ENCODE measurements around the gene PTPN1. TPM values are rescaled to one million over a fixed set of nuclear protein-coding genes. Genes with fewer than 3 reads are reported as not detected.

The PTPN1 gene
- total and polyA plus RNA-seq, 4 donors = 5.8 to 10.6 (median 9.7) TPM

DNA sequence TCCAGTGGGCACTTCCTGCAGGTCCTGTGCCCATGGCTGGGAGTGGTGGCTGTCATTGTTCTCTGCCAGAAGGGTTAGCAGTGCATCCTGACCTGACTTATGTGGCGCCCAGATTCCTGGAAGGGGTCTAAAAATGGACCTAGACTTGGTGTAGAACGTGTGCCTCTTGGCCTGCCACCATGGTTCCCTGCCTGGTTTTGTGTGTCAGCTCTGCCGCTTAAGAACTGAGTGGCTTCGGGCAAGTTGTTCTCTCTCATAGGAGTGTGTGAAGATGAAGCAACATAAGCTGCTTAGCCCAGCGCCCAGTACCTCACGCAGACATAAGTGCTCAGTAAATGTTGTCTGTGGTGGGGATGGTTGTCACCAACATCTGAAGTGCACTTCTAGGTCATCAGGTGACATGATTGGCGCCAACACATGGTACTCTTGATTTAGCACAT is 52.1 kb downstream of the PTPN1 start:
- Histone ChIP-seq H3K27me3 (ENCODE audit: control insufficient read depth in 4 of 4, insufficient read depth in 4 of 4, low read length in 3 of 4) (no peaks in the 10 kb centered on the region), H3K9ac (ENCODE audit: low read depth in 1 of 2, low read length in 2 of 2) (no peak overlapping the region), H3K4me3 (ENCODE audit: low read depth in 1 of 3, low read length in 3 of 3) (no peak overlapping the region), H3K4me1 (ENCODE audit: control insufficient read depth in 4 of 4, insufficient read depth in 4 of 4, low read length in 3 of 4) (peaks cover 0 to 7% (median 3%) of the 10 kb centered on the region in 4 donors), H3K9me3 (ENCODE audit: control insufficient read depth in 4 of 4, low read length in 3 of 4) (no peaks in the 10 kb centered on the region), H3K36me3 (ENCODE audit: control insufficient read depth in 4 of 4, insufficient read depth in 3 of 4, low read depth in 1 of 4, low read length in 3 of 4) (peaks cover 2 to 12% (median 4%) of the 10 kb centered on the region in 4 donors), H3K27ac (ENCODE audit: low read depth in 1 of 2, low read length in 2 of 2) (no peak overlapping the region)
- WGBS = 88% methylated on average over 7 of the region's 7 CpGs
- TF ChIP-seq TAF1 (conservative IDR thresholded peaks at IDR 0.05) = no peak
- TF ChIP-seq JUND (IDR thresholded peaks at IDR 0.05) = no peak
- TF ChIP-seq, protein P1, sequence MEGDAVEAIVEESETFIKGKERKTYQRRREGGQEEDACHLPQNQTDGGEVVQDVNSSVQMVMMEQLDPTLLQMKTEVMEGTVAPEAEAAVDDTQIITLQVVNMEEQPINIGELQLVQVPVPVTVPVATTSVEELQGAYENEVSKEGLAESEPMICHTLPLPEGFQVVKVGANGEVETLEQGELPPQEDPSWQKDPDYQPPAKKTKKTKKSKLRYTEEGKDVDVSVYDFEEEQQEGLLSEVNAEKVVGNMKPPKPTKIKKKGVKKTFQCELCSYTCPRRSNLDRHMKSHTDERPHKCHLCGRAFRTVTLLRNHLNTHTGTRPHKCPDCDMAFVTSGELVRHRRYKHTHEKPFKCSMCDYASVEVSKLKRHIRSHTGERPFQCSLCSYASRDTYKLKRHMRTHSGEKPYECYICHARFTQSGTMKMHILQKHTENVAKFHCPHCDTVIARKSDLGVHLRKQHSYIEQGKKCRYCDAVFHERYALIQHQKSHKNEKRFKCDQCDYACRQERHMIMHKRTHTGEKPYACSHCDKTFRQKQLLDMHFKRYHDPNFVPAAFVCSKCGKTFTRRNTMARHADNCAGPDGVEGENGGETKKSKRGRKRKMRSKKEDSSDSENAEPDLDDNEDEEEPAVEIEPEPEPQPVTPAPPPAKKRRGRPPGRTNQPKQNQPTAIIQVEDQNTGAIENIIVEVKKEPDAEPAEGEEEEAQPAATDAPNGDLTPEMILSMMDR (IDR thresholded peaks at IDR 0.05; ENCODE audit: low read depth, low read length, missing input control) = no peak
- TF ChIP-seq YY1 (IDR thresholded peaks at IDR 0.05) = no peak
- no peak for TF ChIP-seq GABPA (IDR thresholded peaks at IDR 0.05 in 1 of 2, conservative IDR thresholded peaks at IDR 0.05 in 1 of 2)
- no peak for TF ChIP-seq SP1 (IDR thresholded peaks at IDR 0.05)
- DNase-seq (ENCODE audit: low spot score) = no peak

DNA sequence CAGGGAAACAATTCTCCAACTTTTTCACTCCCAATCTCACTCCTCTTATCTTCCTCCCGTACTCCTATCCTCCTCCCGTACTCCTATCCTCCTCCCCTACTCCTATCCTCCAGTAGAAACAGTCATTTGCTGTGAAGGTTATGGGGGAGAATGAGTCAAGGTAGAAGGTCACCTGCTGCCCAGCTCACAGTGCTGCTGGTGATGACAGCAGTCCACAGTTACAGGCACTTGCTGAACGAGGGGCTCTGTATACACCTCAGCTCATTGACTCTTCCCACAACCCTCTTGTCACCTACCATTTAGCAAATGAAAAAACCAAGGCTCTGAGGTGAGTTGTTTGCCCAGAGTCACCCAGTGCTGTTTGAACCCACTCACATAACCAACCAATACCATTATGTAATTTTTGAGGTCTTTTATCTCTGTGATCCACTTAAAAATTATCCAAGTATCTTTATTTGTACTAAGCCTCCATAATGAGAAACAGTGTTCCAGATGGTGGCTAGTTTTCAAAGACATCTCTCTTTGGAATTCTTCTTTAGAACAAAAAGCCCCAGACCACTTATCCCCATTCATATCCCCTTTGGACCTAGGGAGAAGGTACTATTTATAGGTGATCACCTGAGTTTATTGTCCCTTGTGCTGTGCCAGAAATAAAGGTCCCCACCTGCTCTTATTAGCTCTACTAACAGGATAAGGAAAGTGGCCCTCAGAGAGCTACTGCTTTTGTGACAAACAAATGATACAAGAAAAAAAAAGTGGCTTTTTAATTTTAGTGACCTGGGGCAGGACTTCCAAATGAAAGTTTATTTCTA is 53.2 kb downstream of the PTPN1 start:
- TF ChIP-seq, protein P2, sequence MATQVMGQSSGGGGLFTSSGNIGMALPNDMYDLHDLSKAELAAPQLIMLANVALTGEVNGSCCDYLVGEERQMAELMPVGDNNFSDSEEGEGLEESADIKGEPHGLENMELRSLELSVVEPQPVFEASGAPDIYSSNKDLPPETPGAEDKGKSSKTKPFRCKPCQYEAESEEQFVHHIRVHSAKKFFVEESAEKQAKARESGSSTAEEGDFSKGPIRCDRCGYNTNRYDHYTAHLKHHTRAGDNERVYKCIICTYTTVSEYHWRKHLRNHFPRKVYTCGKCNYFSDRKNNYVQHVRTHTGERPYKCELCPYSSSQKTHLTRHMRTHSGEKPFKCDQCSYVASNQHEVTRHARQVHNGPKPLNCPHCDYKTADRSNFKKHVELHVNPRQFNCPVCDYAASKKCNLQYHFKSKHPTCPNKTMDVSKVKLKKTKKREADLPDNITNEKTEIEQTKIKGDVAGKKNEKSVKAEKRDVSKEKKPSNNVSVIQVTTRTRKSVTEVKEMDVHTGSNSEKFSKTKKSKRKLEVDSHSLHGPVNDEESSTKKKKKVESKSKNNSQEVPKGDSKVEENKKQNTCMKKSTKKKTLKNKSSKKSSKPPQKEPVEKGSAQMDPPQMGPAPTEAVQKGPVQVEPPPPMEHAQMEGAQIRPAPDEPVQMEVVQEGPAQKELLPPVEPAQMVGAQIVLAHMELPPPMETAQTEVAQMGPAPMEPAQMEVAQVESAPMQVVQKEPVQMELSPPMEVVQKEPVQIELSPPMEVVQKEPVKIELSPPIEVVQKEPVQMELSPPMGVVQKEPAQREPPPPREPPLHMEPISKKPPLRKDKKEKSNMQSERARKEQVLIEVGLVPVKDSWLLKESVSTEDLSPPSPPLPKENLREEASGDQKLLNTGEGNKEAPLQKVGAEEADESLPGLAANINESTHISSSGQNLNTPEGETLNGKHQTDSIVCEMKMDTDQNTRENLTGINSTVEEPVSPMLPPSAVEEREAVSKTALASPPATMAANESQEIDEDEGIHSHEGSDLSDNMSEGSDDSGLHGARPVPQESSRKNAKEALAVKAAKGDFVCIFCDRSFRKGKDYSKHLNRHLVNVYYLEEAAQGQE (IDR thresholded peaks at IDR 0.05) = no peak
- peak in 1 of 2 donors; percentile 6 for TF ChIP-seq RXRA (IDR thresholded peaks at IDR 0.05)
- Histone ChIP-seq H3K27ac (ENCODE audit: low read depth in 1 of 2, low read length in 2 of 2) (peak overlapping the region in 1 of 2 donors; percentile 25), H3K4me3 (ENCODE audit: low read depth in 1 of 3, low read length in 3 of 3) (no peak overlapping the region), H3K36me3 (ENCODE audit: control insufficient read depth in 4 of 4, insufficient read depth in 3 of 4, low read depth in 1 of 4, low read length in 3 of 4) (peaks cover 2 to 19% (median 8%) of the 10 kb centered on the region in 4 donors), H3K9ac (ENCODE audit: low read depth in 1 of 2, low read length in 2 of 2) (no peak overlapping the region), H3K27me3 (ENCODE audit: control insufficient read depth in 4 of 4, insufficient read depth in 4 of 4, low read length in 3 of 4) (no peaks in the 10 kb centered on the region), H3K4me1 (ENCODE audit: control insufficient read depth in 4 of 4, insufficient read depth in 4 of 4, low read length in 3 of 4) (peaks cover 0 to 7% (median 3%) of the 10 kb centered on the region in 4 donors), H3K9me3 (ENCODE audit: control insufficient read depth in 4 of 4, low read length in 3 of 4) (no peaks in the 10 kb centered on the region)
- 87% methylated on average over 3 of the region's 3 CpGs for WGBS
- DNase-seq (ENCODE audit: low spot score) = no peak

DNA sequence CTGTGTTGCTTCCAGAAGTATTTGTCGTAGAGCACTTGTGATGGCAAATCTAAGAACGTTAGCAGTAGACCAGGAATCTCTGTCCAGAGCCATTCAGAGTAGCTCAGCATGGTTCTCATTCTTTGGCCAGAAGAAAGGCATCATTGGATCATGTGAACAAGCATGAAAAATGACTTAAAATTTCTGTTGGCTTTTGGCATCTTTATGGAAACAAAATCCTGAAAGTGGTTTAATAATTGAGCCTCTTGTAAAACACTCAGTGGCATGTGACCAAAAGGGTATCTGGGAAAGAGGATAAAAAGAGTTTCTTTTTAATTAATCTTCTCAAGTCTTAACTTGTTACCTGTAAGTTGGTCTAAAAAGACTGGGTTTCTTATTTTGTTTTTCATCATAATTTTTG is 55.2 kb downstream of the PTPN1 start:
- no peak overlapping the region for H3K9ac ChIP-seq (ENCODE audit: low read depth in 1 of 2, low read length in 2 of 2)
- H3K4me1 ChIP-seq (ENCODE audit: control insufficient read depth in 4 of 4, insufficient read depth in 4 of 4, low read length in 3 of 4) = peaks cover 0 to 7% (median 3%) of the 10 kb centered on the region in 4 donors
- H3K36me3 ChIP-seq (ENCODE audit: control insufficient read depth in 4 of 4, insufficient read depth in 3 of 4, low read depth in 1 of 4, low read length in 3 of 4) = peaks cover 7 to 29% (median 17%) of the 10 kb centered on the region in 4 donors
- H3K9me3 ChIP-seq (ENCODE audit: control insufficient read depth in 4 of 4, low read length in 3 of 4) = no peaks in the 10 kb centered on the region
- TF ChIP-seq RXRA (IDR thresholded peaks at IDR 0.05) (no peak), EGR1 (IDR thresholded peaks at IDR 0.05; ENCODE audit: low read depth in 2 of 2) (no peak)
- no peaks in the 10 kb centered on the region for H3K27me3 ChIP-seq (ENCODE audit: control insufficient read depth in 4 of 4, insufficient read depth in 4 of 4, low read length in 3 of 4)
- H3K27ac ChIP-seq (ENCODE audit: low read depth in 1 of 2, low read length in 2 of 2) = no peak overlapping the region
- 91% methylated on average over 2 of the region's 2 CpGs for WGBS
- no peak overlapping the region for H3K4me3 ChIP-seq (ENCODE audit: low read depth in 1 of 3, low read length in 3 of 3)
- DNase-seq (ENCODE audit: low spot score) = no peak
